ENCODE data around the gene CCDC85B. TPM values are rescaled to one million over a fixed set of nuclear protein-coding genes. Genes with fewer than 3 reads are reported as not detected.

CCDC85B gene
- total and polyA plus RNA-seq, 2 of the 13 experiments (the other 11 are each of a cell fraction or from before 2014, with no cell fraction given), result 8.2 to 19.5 TPM

DNA sequence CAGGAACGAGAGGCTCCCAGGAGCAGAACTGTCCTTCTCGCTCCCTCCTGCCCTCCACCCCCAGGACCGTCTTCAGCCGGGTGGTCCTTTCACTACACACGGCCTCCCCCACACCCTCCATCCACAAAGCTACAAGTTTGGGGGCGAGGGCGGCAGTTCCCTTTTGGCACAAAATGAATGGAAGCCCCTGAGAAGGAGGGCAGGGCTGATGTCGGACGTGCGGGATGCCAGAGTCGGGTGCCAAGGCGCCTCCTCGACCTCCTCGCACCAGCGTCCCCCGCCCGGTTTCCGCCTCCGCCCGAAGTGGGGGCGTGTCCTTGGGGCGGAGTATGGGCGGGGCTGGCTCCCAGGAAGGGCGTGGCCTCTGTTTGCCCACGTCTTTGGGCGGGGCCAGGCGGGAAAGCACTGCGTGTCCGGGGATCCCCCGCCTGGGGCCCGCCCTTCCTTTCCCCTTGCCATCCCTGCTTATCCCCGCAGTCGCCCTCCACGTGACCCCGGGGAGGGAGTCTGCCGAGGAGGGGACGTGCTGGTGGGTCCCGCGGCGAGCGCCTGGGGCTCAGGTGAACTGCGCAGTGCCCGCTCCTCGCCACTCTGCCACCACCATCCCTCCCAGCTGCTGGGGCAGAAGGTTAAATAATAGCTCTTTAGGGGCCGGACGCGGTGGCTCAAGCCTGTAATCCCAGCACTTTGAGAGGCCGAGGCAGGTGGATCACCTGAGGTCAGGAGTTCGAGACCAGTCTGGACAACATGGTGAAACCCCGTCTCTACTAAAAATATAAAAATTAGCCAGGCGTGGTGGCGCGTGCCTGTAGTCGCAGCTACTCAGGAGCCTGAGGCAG lies 16.9 kb upstream of the CCDC85B start (continued):
- TF ChIP-seq, protein P1, sequence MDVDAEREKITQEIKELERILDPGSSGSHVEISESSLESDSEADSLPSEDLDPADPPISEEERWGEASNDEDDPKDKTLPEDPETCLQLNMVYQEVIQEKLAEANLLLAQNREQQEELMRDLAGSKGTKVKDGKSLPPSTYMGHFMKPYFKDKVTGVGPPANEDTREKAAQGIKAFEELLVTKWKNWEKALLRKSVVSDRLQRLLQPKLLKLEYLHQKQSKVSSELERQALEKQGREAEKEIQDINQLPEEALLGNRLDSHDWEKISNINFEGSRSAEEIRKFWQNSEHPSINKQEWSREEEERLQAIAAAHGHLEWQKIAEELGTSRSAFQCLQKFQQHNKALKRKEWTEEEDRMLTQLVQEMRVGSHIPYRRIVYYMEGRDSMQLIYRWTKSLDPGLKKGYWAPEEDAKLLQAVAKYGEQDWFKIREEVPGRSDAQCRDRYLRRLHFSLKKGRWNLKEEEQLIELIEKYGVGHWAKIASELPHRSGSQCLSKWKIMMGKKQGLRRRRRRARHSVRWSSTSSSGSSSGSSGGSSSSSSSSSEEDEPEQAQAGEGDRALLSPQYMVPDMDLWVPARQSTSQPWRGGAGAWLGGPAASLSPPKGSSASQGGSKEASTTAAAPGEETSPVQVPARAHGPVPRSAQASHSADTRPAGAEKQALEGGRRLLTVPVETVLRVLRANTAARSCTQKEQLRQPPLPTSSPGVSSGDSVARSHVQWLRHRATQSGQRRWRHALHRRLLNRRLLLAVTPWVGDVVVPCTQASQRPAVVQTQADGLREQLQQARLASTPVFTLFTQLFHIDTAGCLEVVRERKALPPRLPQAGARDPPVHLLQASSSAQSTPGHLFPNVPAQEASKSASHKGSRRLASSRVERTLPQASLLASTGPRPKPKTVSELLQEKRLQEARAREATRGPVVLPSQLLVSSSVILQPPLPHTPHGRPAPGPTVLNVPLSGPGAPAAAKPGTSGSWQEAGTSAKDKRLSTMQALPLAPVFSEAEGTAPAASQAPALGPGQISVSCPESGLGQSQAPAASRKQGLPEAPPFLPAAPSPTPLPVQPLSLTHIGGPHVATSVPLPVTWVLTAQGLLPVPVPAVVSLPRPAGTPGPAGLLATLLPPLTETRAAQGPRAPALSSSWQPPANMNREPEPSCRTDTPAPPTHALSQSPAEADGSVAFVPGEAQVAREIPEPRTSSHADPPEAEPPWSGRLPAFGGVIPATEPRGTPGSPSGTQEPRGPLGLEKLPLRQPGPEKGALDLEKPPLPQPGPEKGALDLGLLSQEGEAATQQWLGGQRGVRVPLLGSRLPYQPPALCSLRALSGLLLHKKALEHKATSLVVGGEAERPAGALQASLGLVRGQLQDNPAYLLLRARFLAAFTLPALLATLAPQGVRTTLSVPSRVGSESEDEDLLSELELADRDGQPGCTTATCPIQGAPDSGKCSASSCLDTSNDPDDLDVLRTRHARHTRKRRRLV (CRISPR knock-in tag; IDR thresholded peaks at IDR 0.05), result no peak
- no peak for TF ChIP-seq MBD4 (IDR thresholded peaks at IDR 0.05; ENCODE audit: borderline replicate concordance, low read length)
- peak; percentile 79; the same call in 1 of the 2 replicates for TF ChIP-seq MYC (CRISPR knock-in tag; IDR thresholded peaks at IDR 0.05; ENCODE audit: borderline replicate concordance)
- TF ChIP-seq, protein P2, sequence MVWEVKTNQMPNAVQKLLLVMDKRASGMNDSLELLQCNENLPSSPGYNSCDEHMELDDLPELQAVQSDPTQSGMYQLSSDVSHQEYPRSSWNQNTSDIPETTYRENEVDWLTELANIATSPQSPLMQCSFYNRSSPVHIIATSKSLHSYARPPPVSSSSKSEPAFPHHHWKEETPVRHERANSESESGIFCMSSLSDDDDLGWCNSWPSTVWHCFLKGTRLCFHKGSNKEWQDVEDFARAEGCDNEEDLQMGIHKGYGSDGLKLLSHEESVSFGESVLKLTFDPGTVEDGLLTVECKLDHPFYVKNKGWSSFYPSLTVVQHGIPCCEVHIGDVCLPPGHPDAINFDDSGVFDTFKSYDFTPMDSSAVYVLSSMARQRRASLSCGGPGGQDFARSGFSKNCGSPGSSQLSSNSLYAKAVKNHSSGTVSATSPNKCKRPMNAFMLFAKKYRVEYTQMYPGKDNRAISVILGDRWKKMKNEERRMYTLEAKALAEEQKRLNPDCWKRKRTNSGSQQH (CRISPR knock-in tag; IDR thresholded peaks at IDR 0.05; ENCODE audit: low read depth), result no peak
- TF ChIP-seq ZNF382 (CRISPR knock-in tag; IDR thresholded peaks at IDR 0.05; ENCODE audit: borderline replicate concordance), result no peak
- TF ChIP-seq, protein P3, sequence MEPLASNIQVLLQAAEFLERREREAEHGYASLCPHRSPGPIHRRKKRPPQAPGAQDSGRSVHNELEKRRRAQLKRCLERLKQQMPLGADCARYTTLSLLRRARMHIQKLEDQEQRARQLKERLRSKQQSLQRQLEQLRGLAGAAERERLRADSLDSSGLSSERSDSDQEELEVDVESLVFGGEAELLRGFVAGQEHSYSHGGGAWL (CRISPR knock-in tag; IDR thresholded peaks at IDR 0.05), result peak; percentile 57; the same call in 1 of the 2 replicates
- no peak; the same call in 1 of the 2 replicates for TF ChIP-seq MED13 (CRISPR knock-in tag; IDR thresholded peaks at IDR 0.05)
- TF ChIP-seq, protein P4, sequence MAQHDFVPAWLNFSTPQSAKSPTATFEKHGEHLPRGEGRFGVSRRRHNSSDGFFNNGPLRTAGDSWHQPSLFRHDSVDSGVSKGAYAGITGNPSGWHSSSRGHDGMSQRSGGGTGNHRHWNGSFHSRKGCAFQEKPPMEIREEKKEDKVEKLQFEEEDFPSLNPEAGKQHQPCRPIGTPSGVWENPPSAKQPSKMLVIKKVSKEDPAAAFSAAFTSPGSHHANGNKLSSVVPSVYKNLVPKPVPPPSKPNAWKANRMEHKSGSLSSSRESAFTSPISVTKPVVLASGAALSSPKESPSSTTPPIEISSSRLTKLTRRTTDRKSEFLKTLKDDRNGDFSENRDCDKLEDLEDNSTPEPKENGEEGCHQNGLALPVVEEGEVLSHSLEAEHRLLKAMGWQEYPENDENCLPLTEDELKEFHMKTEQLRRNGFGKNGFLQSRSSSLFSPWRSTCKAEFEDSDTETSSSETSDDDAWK (CRISPR knock-in tag; IDR thresholded peaks at IDR 0.05), result no peak
- no peak for TF ChIP-seq ZNF468 (CRISPR knock-in tag; IDR thresholded peaks at IDR 0.05)
- peak; percentile 68; the same call in 1 of the 2 replicates for TF ChIP-seq RELA (CRISPR knock-in tag; IDR thresholded peaks at IDR 0.05)
- TF ChIP-seq, protein P5, sequence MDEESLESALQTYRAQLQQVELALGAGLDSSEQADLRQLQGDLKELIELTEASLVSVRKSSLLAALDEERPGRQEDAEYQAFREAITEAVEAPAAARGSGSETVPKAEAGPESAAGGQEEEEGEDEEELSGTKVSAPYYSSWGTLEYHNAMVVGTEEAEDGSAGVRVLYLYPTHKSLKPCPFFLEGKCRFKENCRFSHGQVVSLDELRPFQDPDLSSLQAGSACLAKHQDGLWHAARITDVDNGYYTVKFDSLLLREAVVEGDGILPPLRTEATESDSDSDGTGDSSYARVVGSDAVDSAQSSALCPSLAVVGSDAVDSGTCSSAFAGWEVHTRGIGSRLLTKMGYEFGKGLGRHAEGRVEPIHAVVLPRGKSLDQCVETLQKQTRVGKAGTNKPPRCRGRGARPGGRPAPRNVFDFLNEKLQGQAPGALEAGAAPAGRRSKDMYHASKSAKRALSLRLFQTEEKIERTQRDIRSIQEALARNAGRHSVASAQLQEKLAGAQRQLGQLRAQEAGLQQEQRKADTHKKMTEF (CRISPR knock-in tag; IDR thresholded peaks at IDR 0.05), result peak; percentile 83
- no peak for TF ChIP-seq CENPT (CRISPR knock-in tag; IDR thresholded peaks at IDR 0.05; ENCODE audit: low read depth)
- no peak for TF ChIP-seq NFATC3 (CRISPR knock-in tag; IDR thresholded peaks at IDR 0.05)
- TF ChIP-seq ARNT2 (CRISPR knock-in tag; IDR thresholded peaks at IDR 0.05; ENCODE audit: low read depth), result no peak
- TF ChIP-seq, protein P6, sequence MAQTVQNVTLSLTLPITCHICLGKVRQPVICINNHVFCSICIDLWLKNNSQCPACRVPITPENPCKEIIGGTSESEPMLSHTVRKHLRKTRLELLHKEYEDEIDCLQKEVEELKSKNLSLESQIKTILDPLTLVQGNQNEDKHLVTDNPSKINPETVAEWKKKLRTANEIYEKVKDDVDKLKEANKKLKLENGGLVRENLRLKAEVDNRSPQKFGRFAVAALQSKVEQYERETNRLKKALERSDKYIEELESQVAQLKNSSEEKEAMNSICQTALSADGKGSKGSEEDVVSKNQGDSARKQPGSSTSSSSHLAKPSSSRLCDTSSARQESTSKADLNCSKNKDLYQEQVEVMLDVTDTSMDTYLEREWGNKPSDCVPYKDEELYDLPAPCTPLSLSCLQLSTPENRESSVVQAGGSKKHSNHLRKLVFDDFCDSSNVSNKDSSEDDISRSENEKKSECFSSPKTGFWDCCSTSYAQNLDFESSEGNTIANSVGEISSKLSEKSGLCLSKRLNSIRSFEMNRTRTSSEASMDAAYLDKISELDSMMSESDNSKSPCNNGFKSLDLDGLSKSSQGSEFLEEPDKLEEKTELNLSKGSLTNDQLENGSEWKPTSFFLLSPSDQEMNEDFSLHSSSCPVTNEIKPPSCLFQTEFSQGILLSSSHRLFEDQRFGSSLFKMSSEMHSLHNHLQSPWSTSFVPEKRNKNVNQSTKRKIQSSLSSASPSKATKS (CRISPR knock-in tag; IDR thresholded peaks at IDR 0.05), result no peak
- no peak for TF ChIP-seq ZFY (CRISPR knock-in tag; IDR thresholded peaks at IDR 0.05)
- no peak for TF ChIP-seq MAFF (IDR thresholded peaks at IDR 0.05; ENCODE audit: low read depth, low read length)

All from HepG2 (cell line).